Progenitor cell of endocrine pancreas (in vitro differentiated cells): Measurements from ENCODE around the gene MSI2. TPM values are rescaled to one million over a fixed set of nuclear protein-coding genes. Genes with fewer than 3 reads are reported as not detected.

Source experiments
- DNase-seq: peaks from one replicate; pipeline ENCODE4 v3.0.0; 2021; ENCODE audit warnings: low spot score; ENCODE audit not compliant: unreplicated experiment
- H3K27ac Mint-ChIP-seq: 2 replicates; pipeline ENCODE4 v1.8.0; 2021; ENCODE audit warnings: mild to moderate bottlenecking, moderate library complexity, mixed read lengths
- H3K27me3 Mint-ChIP-seq: 2 replicates; pipeline ENCODE4 v1.8.0; 2021; ENCODE audit warnings: mixed read lengths
- H3K36me3 Mint-ChIP-seq: 2 replicates; pipeline ENCODE4 v1.8.0; 2022; ENCODE audit warnings: mixed read lengths; ENCODE audit not compliant: insufficient read depth
- H3K4me1 Mint-ChIP-seq: 2 replicates; pipeline ENCODE4 v1.8.0; 2021; ENCODE audit warnings: low read depth, mixed read lengths
- H3K4me3 Mint-ChIP-seq: 2 replicates; pipeline ENCODE4 v1.8.0; 2021; ENCODE audit warnings: low read depth, mild to moderate bottlenecking, moderate library complexity, mixed read lengths
- H3K9me3 Mint-ChIP-seq: 2 replicates; pipeline ENCODE4 v1.8.0; 2021; ENCODE audit warnings: low read depth, mixed read lengths
- total RNA-seq: library from RNA; stranded (reverse); gene quantifications from 2 replicates; pipeline ENCODE4 v1.2.1, GENCODE V29; 2021
- TF ChIP-seq, protein P1 (sequence below): fragments of 200-600 bp; sonication (generic); IDR thresholded peaks from one replicate; pipeline ENCODE4 v1.5.0; 2021; ENCODE audit warnings: antibody characterized with exemption, mild to moderate bottlenecking; ENCODE audit not compliant: unreplicated experiment

MSI2 gene
- total RNA-seq, 1 donor from 2014 or later, result 164 TPM

GRCh38 chr17:57584050-57584551, 327.8 kb downstream of the MSI2 start:
- Mint-ChIP-seq H3K27me3 (no peaks in the 10 kb centered on the region), H3K36me3 (no peaks in the 10 kb centered on the region), H3K4me1 (peaks cover 7% of the 10 kb centered on the region), H3K4me3 (no peak overlapping the region), H3K27ac (peak overlapping the region; percentile 45), H3K9me3 (no peaks in the 10 kb centered on the region)
- TF ChIP-seq, protein P1, sequence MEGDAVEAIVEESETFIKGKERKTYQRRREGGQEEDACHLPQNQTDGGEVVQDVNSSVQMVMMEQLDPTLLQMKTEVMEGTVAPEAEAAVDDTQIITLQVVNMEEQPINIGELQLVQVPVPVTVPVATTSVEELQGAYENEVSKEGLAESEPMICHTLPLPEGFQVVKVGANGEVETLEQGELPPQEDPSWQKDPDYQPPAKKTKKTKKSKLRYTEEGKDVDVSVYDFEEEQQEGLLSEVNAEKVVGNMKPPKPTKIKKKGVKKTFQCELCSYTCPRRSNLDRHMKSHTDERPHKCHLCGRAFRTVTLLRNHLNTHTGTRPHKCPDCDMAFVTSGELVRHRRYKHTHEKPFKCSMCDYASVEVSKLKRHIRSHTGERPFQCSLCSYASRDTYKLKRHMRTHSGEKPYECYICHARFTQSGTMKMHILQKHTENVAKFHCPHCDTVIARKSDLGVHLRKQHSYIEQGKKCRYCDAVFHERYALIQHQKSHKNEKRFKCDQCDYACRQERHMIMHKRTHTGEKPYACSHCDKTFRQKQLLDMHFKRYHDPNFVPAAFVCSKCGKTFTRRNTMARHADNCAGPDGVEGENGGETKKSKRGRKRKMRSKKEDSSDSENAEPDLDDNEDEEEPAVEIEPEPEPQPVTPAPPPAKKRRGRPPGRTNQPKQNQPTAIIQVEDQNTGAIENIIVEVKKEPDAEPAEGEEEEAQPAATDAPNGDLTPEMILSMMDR, result no peak
- no peak for DNase-seq

DNA sequence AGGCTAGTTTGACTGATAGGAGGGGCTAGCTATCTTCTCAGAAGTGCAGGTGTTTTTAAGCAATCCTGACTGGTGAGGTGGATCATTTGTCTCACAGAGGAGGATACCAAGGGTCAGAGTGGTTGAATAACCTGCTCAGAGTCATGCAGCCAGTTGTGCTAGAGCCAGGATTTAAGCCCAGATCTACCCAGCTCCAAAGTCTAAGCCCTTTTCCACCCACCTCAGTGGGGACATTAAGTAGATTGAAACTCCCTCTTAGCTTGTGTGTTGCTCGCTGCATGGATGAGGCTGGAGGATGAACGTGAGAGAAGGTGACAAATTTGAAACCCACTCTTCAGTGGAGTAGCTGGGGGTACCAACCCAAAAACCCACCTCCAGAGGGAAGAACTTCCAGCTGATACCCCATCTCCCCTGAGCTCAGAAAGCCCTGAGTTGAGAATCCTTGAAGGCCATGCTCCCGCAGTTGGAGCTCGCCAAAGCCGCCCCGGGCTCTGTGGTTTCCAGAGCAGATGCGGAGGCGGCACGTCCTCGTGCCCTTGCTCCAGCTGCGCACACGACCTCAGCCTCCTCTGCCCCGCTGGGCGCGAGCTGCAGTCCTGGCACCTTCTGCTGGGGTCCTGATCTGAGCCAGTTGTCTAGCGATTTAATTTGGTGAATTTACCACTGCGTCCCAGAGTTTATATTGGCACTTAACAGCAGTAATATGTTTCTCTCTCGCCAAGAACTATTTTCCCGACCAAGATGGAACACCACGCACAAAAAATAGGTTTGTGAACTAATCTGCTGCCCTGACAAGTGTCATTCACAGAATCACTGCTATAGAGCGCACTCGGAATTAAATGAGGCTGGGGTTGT, 329.2 kb downstream of the MSI2 start:
- TF ChIP-seq, protein P1, result no peak
- Mint-ChIP-seq H3K9me3 (no peaks in the 10 kb centered on the region), H3K36me3 (no peaks in the 10 kb centered on the region), H3K27ac (no peak overlapping the region), H3K4me1 (peaks cover 4% of the 10 kb centered on the region), H3K27me3 (no peaks in the 10 kb centered on the region), H3K4me3 (no peak overlapping the region)
- DNase-seq, result no peak

DNA sequence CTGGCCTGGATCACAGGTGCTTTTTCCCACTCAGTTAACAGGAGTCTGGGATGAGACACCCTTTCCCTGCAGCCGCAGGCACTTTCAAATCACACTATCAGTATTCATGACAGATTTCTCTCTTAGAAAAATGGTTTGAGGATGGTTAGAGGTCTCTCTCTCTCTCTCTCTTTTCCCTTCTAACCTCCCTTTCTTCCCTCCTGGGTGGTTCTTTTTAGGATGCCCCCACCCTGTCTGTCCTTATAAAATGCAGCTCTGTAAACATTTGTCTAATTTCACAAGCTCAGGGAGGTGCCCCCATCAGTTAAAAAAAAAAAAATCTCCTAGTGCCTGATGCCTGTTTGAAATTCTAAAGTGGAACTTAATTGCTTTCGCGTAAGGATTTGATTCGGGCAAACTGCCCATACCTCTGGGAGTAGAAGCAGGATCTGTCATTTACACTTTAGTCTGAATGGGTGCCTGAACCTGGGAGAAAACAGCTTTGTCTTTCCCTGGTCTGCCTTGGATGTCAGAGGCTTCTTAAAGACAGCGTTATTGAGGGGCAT, 329.9 kb downstream of the MSI2 start:
- Mint-ChIP-seq H3K27me3 (no peaks in the 10 kb centered on the region), H3K27ac (no peak overlapping the region), H3K9me3 (no peaks in the 10 kb centered on the region), H3K4me3 (no peak overlapping the region), H3K4me1 (peaks cover 4% of the 10 kb centered on the region), H3K36me3 (no peaks in the 10 kb centered on the region)
- TF ChIP-seq, protein P1, result no peak
- DNase-seq, result no peak

GRCh38 chr17:57586742-57587141, 330.4 kb downstream of the MSI2 start:
- no peak overlapping the region for H3K27ac Mint-ChIP-seq
- H3K4me3 Mint-ChIP-seq, result no peak overlapping the region

DNA sequence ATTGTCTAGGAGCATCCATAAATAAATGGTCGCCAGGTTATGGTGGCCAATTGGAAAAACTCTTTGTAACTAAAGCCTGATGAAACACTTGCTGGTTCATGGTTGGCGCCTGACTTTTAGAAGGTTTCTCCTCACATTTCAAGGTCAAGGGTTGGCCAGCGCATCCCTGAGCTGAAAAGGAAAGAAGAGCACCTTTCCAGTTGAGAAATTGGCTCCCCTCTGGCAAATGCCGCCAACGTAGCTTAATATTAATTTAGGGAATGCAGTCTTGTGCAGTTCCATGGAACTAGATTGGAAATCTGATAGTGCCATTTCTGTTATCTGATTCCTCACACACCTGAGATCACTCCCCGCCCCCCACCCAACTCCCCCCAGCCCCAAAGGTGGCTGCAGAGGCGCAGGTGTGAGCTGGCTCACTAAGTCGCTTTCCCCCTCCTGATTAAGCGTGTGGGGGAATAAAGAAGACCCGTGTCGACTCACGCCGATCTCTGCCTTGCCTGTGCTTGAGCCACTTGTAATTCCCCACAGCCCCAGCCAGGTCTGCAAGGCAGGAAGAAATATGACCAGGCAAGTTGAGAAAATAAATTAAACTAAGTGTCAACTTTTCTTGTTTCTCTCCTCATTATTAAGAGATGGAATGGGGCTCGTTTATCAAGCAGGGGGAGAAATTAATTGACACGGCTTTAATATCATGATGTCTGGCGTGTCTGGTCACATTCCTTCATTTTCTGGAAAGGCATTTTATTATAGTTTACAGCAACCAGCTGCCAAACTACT, 331.1 kb downstream of the MSI2 start:
- TF ChIP-seq, protein P1, result no peak
- Mint-ChIP-seq H3K9me3 (no peaks in the 10 kb centered on the region), H3K27ac (no peak overlapping the region), H3K36me3 (no peaks in the 10 kb centered on the region), H3K4me1 (peaks cover 4% of the 10 kb centered on the region), H3K4me3 (no peak overlapping the region), H3K27me3 (no peaks in the 10 kb centered on the region)
- no peak for DNase-seq

More at GRCh38 chr17:57586742-57587141, 330.4 kb downstream of the MSI2 start:
- H3K4me1 Mint-ChIP-seq, result peaks cover 4% of the 10 kb centered on the region
- TF ChIP-seq, protein P1, result no peak
- H3K36me3 Mint-ChIP-seq, result no peaks in the 10 kb centered on the region
- H3K27me3 Mint-ChIP-seq, result no peaks in the 10 kb centered on the region
- DNase-seq, result no peak
- no peaks in the 10 kb centered on the region for H3K9me3 Mint-ChIP-seq
